GM21528 (cell line): ENCODE data around the gene FGF14.
"Not testable (repeated sequence)": the region's sequence is repeated elsewhere in the genome, so short reads cannot be mapped to it uniquely, and the experiment has no call there.

Experiments
- ATAC-seq: cut with Tn5 transposase; IDR thresholded peaks from one replicate; pipeline ENCODE4 v1.9.1; 2021; ENCODE audit warnings: mild to moderate bottlenecking, moderate library complexity; ENCODE audit not compliant: unreplicated experiment, low FRiP score

FGF14 gene

GRCh38 chr13:102068323-102068722 lies 333.5 kb downstream of the FGF14 start:
- not testable (repeated sequence) for ATAC-seq

- ATAC-seq, result no peak
Observed at GRCh38 chr13:102055090-102055779, 346.6 kb downstream of the FGF14 start.

GRCh38 chr13:102049853-102050252 lies 352.0 kb downstream of the FGF14 start:
- no peak for ATAC-seq

- ATAC-seq, result no peak
Observed at GRCh38 chr13:102045731-102046130, 356.1 kb downstream of the FGF14 start.

GRCh38 chr13:102042746-102043145 lies 359.1 kb downstream of the FGF14 start:
- no peak for ATAC-seq

GRCh38 chr13:102041544-102041943 lies 360.3 kb downstream of the FGF14 start:
- no peak for ATAC-seq

- no peak for ATAC-seq
Observed at GRCh38 chr13:102040812-102041211, 361.0 kb downstream of the FGF14 start.

GRCh38 chr13:102039264-102039663 lies 362.6 kb downstream of the FGF14 start:
- ATAC-seq, result no peak

- no peak for ATAC-seq
Observed at GRCh38 chr13:102038787-102039186, 363.1 kb downstream of the FGF14 start.

- no peak for ATAC-seq
Observed at GRCh38 chr13:102035969-102036368, 365.9 kb downstream of the FGF14 start.

GRCh38 chr13:102033857-102034331 lies 368.0 kb downstream of the FGF14 start:
- ATAC-seq, result no peak

- no peak for ATAC-seq
Observed at GRCh38 chr13:102033386-102033785, 368.5 kb downstream of the FGF14 start.

GRCh38 chr13:102028868-102029267 lies 373.0 kb downstream of the FGF14 start:
- ATAC-seq, result no peak

- no peak for ATAC-seq
Observed at GRCh38 chr13:102028206-102028605, 373.6 kb downstream of the FGF14 start.

- ATAC-seq, result no peak
Observed at GRCh38 chr13:102021777-102022176, 380.1 kb downstream of the FGF14 start.

- no peak for ATAC-seq
Observed at GRCh38 chr13:102020611-102021216, 381.1 kb downstream of the FGF14 start.

GRCh38 chr13:102018716-102019115 lies 383.1 kb downstream of the FGF14 start:
- ATAC-seq, result no peak

- no peak for ATAC-seq
Observed at GRCh38 chr13:102017248-102017647, 384.6 kb downstream of the FGF14 start.

- no peak for ATAC-seq
Observed at GRCh38 chr13:102012299-102013293, 389.3 kb downstream of the FGF14 start.

GRCh38 chr13:102011455-102011854 lies 390.4 kb downstream of the FGF14 start:
- ATAC-seq, result not testable (repeated sequence)
